ENCODE results near the gene NME9.
"Not testable (repeated sequence)": the region's sequence is repeated elsewhere in the genome, so short reads cannot be mapped to it uniquely, and the experiment has no call there.

NME9 gene

GRCh38 chr3:138329127-138329983, at the start of gene NME9:
Gene NME9 (minus strand): TSS chr3:138329851. CDS start chr3:138329335, 516 bp downstream.
- DNase-seq (ENCODE audit: low read depth), result peak; percentile 81

- DNase-seq (ENCODE audit: low read depth), result no peak
These were observed 49.3 kb upstream of the NME9 start for GRCh38 chr3:138378990-138379389.

- DNase-seq (ENCODE audit: low read depth), result no peak
These were observed 48.7 kb upstream of the NME9 start for GRCh38 chr3:138378331-138378730.

- no peak for DNase-seq (ENCODE audit: low read depth)
These were observed 48.2 kb upstream of the NME9 start for GRCh38 chr3:138377804-138378203.

GRCh38 chr3:138377212-138377611, 47.6 kb upstream of the NME9 start:
- not testable (repeated sequence) for DNase-seq (ENCODE audit: low read depth)

- DNase-seq (ENCODE audit: low read depth), result no peak
These were observed 47.0 kb upstream of the NME9 start for GRCh38 chr3:138376663-138377062.

GRCh38 chr3:138375447-138375846, 45.8 kb upstream of the NME9 start:
- no peak for DNase-seq (ENCODE audit: low read depth)

- DNase-seq (ENCODE audit: low read depth), result no peak
These were observed 45.0 kb upstream of the NME9 start for GRCh38 chr3:138374573-138375134.

GRCh38 chr3:138373736-138374094, 44.1 kb upstream of the NME9 start:
- no peak for DNase-seq (ENCODE audit: low read depth)

GRCh38 chr3:138373087-138373735, 43.6 kb upstream of the NME9 start:
- no peak for DNase-seq (ENCODE audit: low read depth)

- no peak for DNase-seq (ENCODE audit: low read depth)
These were observed 41.7 kb upstream of the NME9 start for GRCh38 chr3:138371070-138371965.

GRCh38 chr3:138370321-138370720, 40.7 kb upstream of the NME9 start:
- DNase-seq (ENCODE audit: low read depth), result no peak

- no peak for DNase-seq (ENCODE audit: low read depth)
These were observed 39.7 kb upstream of the NME9 start for GRCh38 chr3:138369151-138369900.

- no peak for DNase-seq (ENCODE audit: low read depth)
These were observed 38.3 kb upstream of the NME9 start for GRCh38 chr3:138367911-138368310.

- DNase-seq (ENCODE audit: low read depth), result no peak
These were observed 37.7 kb upstream of the NME9 start for GRCh38 chr3:138367326-138367850.

GRCh38 chr3:138366006-138366759, 36.5 kb upstream of the NME9 start:
- no peak for DNase-seq (ENCODE audit: low read depth)

GRCh38 chr3:138365253-138365555, 35.6 kb upstream of the NME9 start:
- DNase-seq (ENCODE audit: low read depth), result no peak

- no peak for DNase-seq (ENCODE audit: low read depth)
These were observed 35.0 kb upstream of the NME9 start for GRCh38 chr3:138364356-138365252.

GRCh38 chr3:138363322-138363721, 33.7 kb upstream of the NME9 start:
- no peak for DNase-seq (ENCODE audit: low read depth)

GRCh38 chr3:138362538-138362937, 32.9 kb upstream of the NME9 start:
- DNase-seq (ENCODE audit: low read depth), result no peak

All from stimulated activated CD8-positive, alpha-beta memory T cell treated with anti-CD3 and anti-CD28 coated beads, Interleukin-12 subunit alpha, Interleukin-12 subunit beta, amount 100 ng/mL, for 1 hour (primary cell).